ENCODE data around the gene CERS2. TPM values are rescaled to one million over a fixed set of nuclear protein-coding genes. Genes with fewer than 3 reads are reported as not detected.

CERS2 gene
- total RNA-seq, 4 donors from 2014 or later, result 35.2 to 142 (median 101) TPM

- TF ChIP-seq POLR2A (IDR thresholded peaks at IDR 0.05) (no peak), CTCF (IDR thresholded peaks at IDR 0.05) (no peak), EP300 (IDR thresholded peaks at IDR 0.05; ENCODE audit: low read depth) (no peak), POLR2AphosphoS5 (IDR thresholded peaks at IDR 0.05) (no peak)
- Histone ChIP-seq H3K36me3 (no peaks in the 10 kb centered on the region), H3K27me3 (no peaks in the 10 kb centered on the region), H3K27ac (peak overlapping the region; percentile 89 to 96 (median 92)), H3K4me1 (peaks cover 42 to 80% (median 54%) of the 10 kb centered on the region in 4 donors), H3K4me3 (peak overlapping the region in 2 of 4 donors; percentile 57 to 86), H3K9me3 (no peaks in the 10 kb centered on the region)
- intact Hi-C loops (cut with DNase I; ENCODE audit: low total_unique reads), result loop anchor here (2.0 kb wide), 1 partner anchor 63 kb away; the partner anchor contains the start of gene GABPB2
- in situ Hi-C loops (cut with MboI; ENCODE audit: low pct_ligation_motif_present in 1 of 4, low pct_unique_long_range_greater_than_20kb in 1 of 4, low sequenced_read_pairs in 3 of 4), result no loop called here
- 4 to 12% methylated on average over 4 of the region's 4 CpGs for WGBS, 2 donors (ENCODE audit: low coverage in 1 of 2)
- DNase-seq, result no peak
Measured at GRCh38 chr1:151007853-151008243, 33.2 kb upstream of the CERS2 start.

- peak; percentile 46 to 72 (median 53) for TF ChIP-seq CTCF (IDR thresholded peaks at IDR 0.05)
- TF ChIP-seq POLR2A (IDR thresholded peaks at IDR 0.05), result peak; percentile 91
- no peak for TF ChIP-seq EP300 (IDR thresholded peaks at IDR 0.05; ENCODE audit: low read depth)
- TF ChIP-seq POLR2AphosphoS5 (IDR thresholded peaks at IDR 0.05), result peak; percentile 74 to 89 (median 87)
- WGBS, 2 donors (ENCODE audit: low coverage in 1 of 2), result 0 to 3% methylated on average over 5 to 18 of the region's 18 CpGs
- H3K4me1 ChIP-seq, result peaks cover 39 to 75% (median 48%) of the 10 kb centered on the region in 4 donors
- in situ Hi-C loops (cut with MboI; ENCODE audit: low pct_ligation_motif_present in 1 of 4, low pct_unique_long_range_greater_than_20kb in 1 of 4, low sequenced_read_pairs in 3 of 4), result no loop called here
- H3K27me3 ChIP-seq, result no peaks in the 10 kb centered on the region
- no peaks in the 10 kb centered on the region for H3K9me3 ChIP-seq
- intact Hi-C loops (cut with DNase I; ENCODE audit: low total_unique reads), result loop anchor here (2.0 kb wide), 1 partner anchor 64 kb away; the partner anchor contains the start of gene GABPB2
- peak within 1 kb of the TSS; percentile 41 to 86 (median 58) for H3K4me3 ChIP-seq
- DNase-seq, result peak; percentile 81
- peak within 1 kb of the TSS; percentile 89 to 96 (median 92) for H3K27ac ChIP-seq
- peaks cover 0 to 7% (median 0%) of the 10 kb centered on the region in 4 donors for H3K36me3 ChIP-seq
Measured at GRCh38 chr1:151006327-151007052, 31.9 kb upstream of the CERS2 start, which contains the start of gene MINDY1. MINDY1 (minus strand) TSS chr1:151006902; CDS start chr1:151002617, 4,285 bp downstream.

- H3K4me3 ChIP-seq, result peak overlapping the region; percentile 41 to 86 (median 52)
- intact Hi-C loops (cut with DNase I; ENCODE audit: low total_unique reads), result loop anchor here (2.0 kb wide), 1 partner anchor 65 kb away; the partner anchor contains the start of gene GABPB2
- no peak for DNase-seq
Measured at GRCh38 chr1:151005729-151006319, 31.2 kb upstream of the CERS2 start.

GRCh38 chr1:151003180-151003579, 28.5 kb upstream of the CERS2 start:
- no peaks in the 10 kb centered on the region for H3K27me3 ChIP-seq
- H3K4me3 ChIP-seq, result peak overlapping the region in 1 of 4 donors; percentile 7
- H3K27ac ChIP-seq, result peak overlapping the region in 1 of 4 donors; percentile 20
- no peaks in the 10 kb centered on the region for H3K9me3 ChIP-seq
- TF ChIP-seq POLR2AphosphoS5 (IDR thresholded peaks at IDR 0.05) (no peak), EP300 (IDR thresholded peaks at IDR 0.05; ENCODE audit: low read depth) (no peak), POLR2A (IDR thresholded peaks at IDR 0.05) (no peak), CTCF (IDR thresholded peaks at IDR 0.05) (no peak)
- no peak for DNase-seq
- peaks cover 0 to 23% (median 4%) of the 10 kb centered on the region in 4 donors for H3K36me3 ChIP-seq
- intact Hi-C loops (cut with DNase I; ENCODE audit: low total_unique reads) (no loop called here), in situ Hi-C loops (cut with MboI; ENCODE audit: low pct_ligation_motif_present in 1 of 4, low pct_unique_long_range_greater_than_20kb in 1 of 4, low sequenced_read_pairs in 3 of 4) (no loop called here)
- peaks cover 29 to 49% (median 37%) of the 10 kb centered on the region in 4 donors for H3K4me1 ChIP-seq

More at GRCh38 chr1:151005729-151006319, 31.2 kb upstream of the CERS2 start:
- TF ChIP-seq POLR2A (IDR thresholded peaks at IDR 0.05), result no peak
- no peak for TF ChIP-seq EP300 (IDR thresholded peaks at IDR 0.05; ENCODE audit: low read depth)
- Histone ChIP-seq H3K36me3 (peaks cover 0 to 12% (median 0%) of the 10 kb centered on the region in 4 donors), H3K9me3 (no peaks in the 10 kb centered on the region), H3K4me1 (peaks cover 39 to 68% (median 48%) of the 10 kb centered on the region in 4 donors), H3K27me3 (no peaks in the 10 kb centered on the region), H3K27ac (peak overlapping the region; percentile 89 to 96 (median 92))
- in situ Hi-C loops (cut with MboI; ENCODE audit: low pct_ligation_motif_present in 1 of 4, low pct_unique_long_range_greater_than_20kb in 1 of 4, low sequenced_read_pairs in 3 of 4), result no loop called here
- 11 to 15% methylated on average over 3 to 4 of the region's 4 CpGs for WGBS, 2 donors (ENCODE audit: low coverage in 1 of 2)

All from transverse colon (tissue), 4 donors.